Panc1 (cell line): Measurements from ENCODE around the gene TMED6. TPM values are rescaled to one million over a fixed set of nuclear protein-coding genes. Genes with fewer than 3 reads are reported as not detected.

Experiments
- ATAC-seq: fragments of 200-7000 bp; cut with Tn5 transposase; 2 replicates; pipeline ENCODE4 v1.9.1; 2020; ENCODE audit warnings: mild to moderate bottlenecking, moderate library complexity
- BruUV-seq: library from RNA; stranded (reverse); fragments of 400-500 nt; replicated peaks from 2 replicates; lab custom pipeline; 2021; lab: Mats Ljungman, UMichigan
- CTCF ChIA-PET: fragments of 300-600 bp; sonication (Branson Sonifier 250); formaldehyde crosslinking; loops from one replicate; lab custom pipeline; 2022; ENCODE audit warnings: antibody characterized with exemption; lab: Charles Lee
- POLR2A ChIA-PET: fragments of 300-600 bp; sonication (Branson Sonifier 250); formaldehyde crosslinking; loops from one replicate; lab custom pipeline; 2022; ENCODE audit warnings: antibody characterized with exemption; lab: Charles Lee
- DNase-seq: peaks from one replicate; pipeline ENCODE4 v3.0.0-alpha.2; 2010; ENCODE audit warnings: low read depth, low spot score
- H3K27ac ChIP-seq: 2 replicates; pipeline ENCODE4 v1.5.1; 2011; ENCODE audit warnings: mild to moderate bottlenecking, low read length, inconsistent platforms
- H3K27me3 ChIP-seq: fragments of 200-500 bp; sonication (Bioruptor generic); 2 replicates; pipeline ENCODE4 v1.6.0; 2014; ENCODE audit warnings: low read length, inconsistent platforms; ENCODE audit not compliant: control insufficient read depth, insufficient read depth
- H3K36me3 ChIP-seq: fragments of 200-500 bp; sonication (Bioruptor generic); 2 replicates; pipeline ENCODE4 v1.5.1; 2014; ENCODE audit warnings: inconsistent platforms, mild to moderate bottlenecking, low read length, moderate library complexity; ENCODE audit not compliant: control insufficient read depth, insufficient read depth
- H3K4me1 ChIP-seq: 2 replicates; pipeline ENCODE4 v1.5.1; 2011; ENCODE audit warnings: inconsistent platforms, mild to moderate bottlenecking, low read length, moderate library complexity; ENCODE audit not compliant: control insufficient read depth, insufficient read depth
- H3K4me3 ChIP-seq, 2 experiments: 2 replicates each; pipeline ENCODE4 v1.5.1; 2011 to 2012; ENCODE audit warnings: low read depth in 2 of 2, low read length in 2 of 2, mild to moderate bottlenecking in 2 of 2, inconsistent platforms in 1 of 2, moderate library complexity in 1 of 2
- H3K9me3 ChIP-seq: fragments of 200-500 bp; sonication (Bioruptor generic); 2 replicates; pipeline ENCODE4 v1.5.1; 2014; ENCODE audit warnings: low read depth, mild to moderate bottlenecking, inconsistent platforms, low read length, moderate library complexity; ENCODE audit not compliant: control insufficient read depth, insufficient read depth
- POLR2AphosphoS5 ChIP-seq: IDR thresholded peaks from 2 replicates; pipeline ENCODE4 v1.6.1; 2012; ENCODE audit warnings: mild to moderate bottlenecking, low read depth, low read length, moderate library complexity
- SIN3A ChIP-seq: IDR thresholded peaks from 2 replicates; pipeline ENCODE4 v1.6.1; 2012; ENCODE audit warnings: low read depth, mild to moderate bottlenecking, low read length, moderate library complexity, borderline replicate concordance; ENCODE audit not compliant: insufficient read depth
- TCF7L2 ChIP-seq: IDR thresholded peaks from 2 replicates; pipeline ENCODE4 v1.6.1; 2011; ENCODE audit warnings: mild to moderate bottlenecking, low read depth, low read length, inconsistent platforms
- in situ Hi-C: cut with HindIII; loops from 2 replicates; pipeline ENCODE4 v1.10.0; 2016; ENCODE audit warnings: low sequenced_read_pairs, low pct_unique_long_range_greater_than_20kb
- intact Hi-C: fragments of 100-400 bp; cut with micrococcal nuclease; formaldehyde crosslinking; loops from one replicate; pipeline ENCODE4 v1.10.0; 2022; ENCODE audit not compliant: unreplicated experiment
- total RNA-seq: library from RNA; stranded (reverse); gene quantifications from one replicate; pipeline ENCODE4 v1.2.1, GENCODE V29; 2021; ENCODE audit not compliant: unreplicated experiment
- TF ChIP-seq, protein P1 (sequence below), 2 experiments: IDR thresholded peaks; 2 replicates each; pipeline ENCODE4 v1.6.1; 2011 to 2012; ENCODE audit warnings: low read depth in 2 of 2, control low read depth in 1 of 2, low read length in 1 of 2, mild to moderate bottlenecking in 1 of 2, moderate library complexity in 1 of 2; ENCODE audit not compliant: insufficient read depth in 1 of 2
- TF ChIP-seq, protein P2 (sequence below): fragments of 450-650 bp; IDR thresholded peaks from 2 replicates; pipeline ENCODE4 v1.5.1; 2017; ENCODE audit warnings: mild to moderate bottlenecking

TMED6 gene
- total RNA-seq, 1 experiment from 2014 or later: 0.36 TPM

DNA sequence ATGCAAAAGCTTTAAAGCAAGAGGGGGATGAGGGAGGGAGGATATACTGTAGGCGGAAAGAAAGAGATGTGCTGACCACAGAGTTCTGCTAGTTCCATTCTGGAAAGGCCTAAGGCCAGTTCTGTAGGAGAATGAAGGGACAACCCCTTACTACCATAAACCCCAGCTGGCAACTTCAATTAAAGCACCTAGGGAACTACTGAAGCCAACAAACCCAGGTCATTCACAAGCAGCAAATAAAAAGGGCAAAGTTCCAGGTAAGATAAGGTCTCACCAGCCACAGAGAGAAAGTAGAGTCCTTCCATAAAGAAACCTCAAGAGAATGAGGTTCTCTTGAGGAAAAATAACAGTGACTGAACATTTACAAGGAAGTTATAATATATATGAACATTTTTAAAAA is 21.4 kb upstream of the TMED6 start:
- Histone ChIP-seq H3K36me3 (peaks cover 13% of the 10 kb centered on the region), H3K4me1 (no peaks in the 10 kb centered on the region), H3K4me3 (no peak overlapping the region), H3K9me3 (no peaks in the 10 kb centered on the region), H3K27me3 (no peaks in the 10 kb centered on the region), H3K27ac (no peak overlapping the region)
- TF ChIP-seq, protein P1, sequence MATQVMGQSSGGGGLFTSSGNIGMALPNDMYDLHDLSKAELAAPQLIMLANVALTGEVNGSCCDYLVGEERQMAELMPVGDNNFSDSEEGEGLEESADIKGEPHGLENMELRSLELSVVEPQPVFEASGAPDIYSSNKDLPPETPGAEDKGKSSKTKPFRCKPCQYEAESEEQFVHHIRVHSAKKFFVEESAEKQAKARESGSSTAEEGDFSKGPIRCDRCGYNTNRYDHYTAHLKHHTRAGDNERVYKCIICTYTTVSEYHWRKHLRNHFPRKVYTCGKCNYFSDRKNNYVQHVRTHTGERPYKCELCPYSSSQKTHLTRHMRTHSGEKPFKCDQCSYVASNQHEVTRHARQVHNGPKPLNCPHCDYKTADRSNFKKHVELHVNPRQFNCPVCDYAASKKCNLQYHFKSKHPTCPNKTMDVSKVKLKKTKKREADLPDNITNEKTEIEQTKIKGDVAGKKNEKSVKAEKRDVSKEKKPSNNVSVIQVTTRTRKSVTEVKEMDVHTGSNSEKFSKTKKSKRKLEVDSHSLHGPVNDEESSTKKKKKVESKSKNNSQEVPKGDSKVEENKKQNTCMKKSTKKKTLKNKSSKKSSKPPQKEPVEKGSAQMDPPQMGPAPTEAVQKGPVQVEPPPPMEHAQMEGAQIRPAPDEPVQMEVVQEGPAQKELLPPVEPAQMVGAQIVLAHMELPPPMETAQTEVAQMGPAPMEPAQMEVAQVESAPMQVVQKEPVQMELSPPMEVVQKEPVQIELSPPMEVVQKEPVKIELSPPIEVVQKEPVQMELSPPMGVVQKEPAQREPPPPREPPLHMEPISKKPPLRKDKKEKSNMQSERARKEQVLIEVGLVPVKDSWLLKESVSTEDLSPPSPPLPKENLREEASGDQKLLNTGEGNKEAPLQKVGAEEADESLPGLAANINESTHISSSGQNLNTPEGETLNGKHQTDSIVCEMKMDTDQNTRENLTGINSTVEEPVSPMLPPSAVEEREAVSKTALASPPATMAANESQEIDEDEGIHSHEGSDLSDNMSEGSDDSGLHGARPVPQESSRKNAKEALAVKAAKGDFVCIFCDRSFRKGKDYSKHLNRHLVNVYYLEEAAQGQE (IDR thresholded peaks at IDR 0.05; ENCODE audit: insufficient read depth in 1 of 2, low read depth in 2 of 2, low read length in 1 of 2): no peak
- TF ChIP-seq SIN3A: no peak
- TF ChIP-seq TCF7L2: no peak
- no peak for TF ChIP-seq POLR2AphosphoS5
- TF ChIP-seq, protein P2, sequence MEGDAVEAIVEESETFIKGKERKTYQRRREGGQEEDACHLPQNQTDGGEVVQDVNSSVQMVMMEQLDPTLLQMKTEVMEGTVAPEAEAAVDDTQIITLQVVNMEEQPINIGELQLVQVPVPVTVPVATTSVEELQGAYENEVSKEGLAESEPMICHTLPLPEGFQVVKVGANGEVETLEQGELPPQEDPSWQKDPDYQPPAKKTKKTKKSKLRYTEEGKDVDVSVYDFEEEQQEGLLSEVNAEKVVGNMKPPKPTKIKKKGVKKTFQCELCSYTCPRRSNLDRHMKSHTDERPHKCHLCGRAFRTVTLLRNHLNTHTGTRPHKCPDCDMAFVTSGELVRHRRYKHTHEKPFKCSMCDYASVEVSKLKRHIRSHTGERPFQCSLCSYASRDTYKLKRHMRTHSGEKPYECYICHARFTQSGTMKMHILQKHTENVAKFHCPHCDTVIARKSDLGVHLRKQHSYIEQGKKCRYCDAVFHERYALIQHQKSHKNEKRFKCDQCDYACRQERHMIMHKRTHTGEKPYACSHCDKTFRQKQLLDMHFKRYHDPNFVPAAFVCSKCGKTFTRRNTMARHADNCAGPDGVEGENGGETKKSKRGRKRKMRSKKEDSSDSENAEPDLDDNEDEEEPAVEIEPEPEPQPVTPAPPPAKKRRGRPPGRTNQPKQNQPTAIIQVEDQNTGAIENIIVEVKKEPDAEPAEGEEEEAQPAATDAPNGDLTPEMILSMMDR: no peak
- BruUV-seq: no TSS peak
- DNase-seq (no peak), ATAC-seq (no peak)
- ChIA-PET CTCF (no interaction called here), POLR2A (no interaction called here)
- intact Hi-C loops (no loop called here), in situ Hi-C loops (no loop called here)

DNA sequence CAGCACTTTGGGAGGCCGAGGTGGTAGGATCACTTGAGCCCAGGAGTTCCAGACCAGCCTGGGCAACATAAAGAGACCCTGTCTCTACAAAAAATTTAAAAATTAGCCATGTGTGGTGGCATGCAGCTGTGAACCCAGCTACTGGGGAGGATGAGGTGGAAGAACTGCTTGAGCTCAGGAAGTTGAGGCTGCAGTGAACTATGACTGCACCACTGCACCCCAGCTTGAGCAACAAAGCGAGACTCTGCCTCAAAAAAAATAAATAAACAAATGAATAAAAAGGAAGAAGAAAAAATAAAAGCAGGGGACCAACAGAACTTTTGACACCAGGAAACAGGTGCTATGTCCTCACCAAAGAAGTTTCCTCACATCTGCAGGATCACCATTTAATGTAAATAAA is 20.0 kb upstream of the TMED6 start:
- BruUV-seq: no TSS peak
- ChIA-PET POLR2A (no interaction called here), CTCF (no interaction called here)
- ATAC-seq (no peak), DNase-seq (no peak)
- H3K27ac ChIP-seq: no peak overlapping the region
- H3K4me3 ChIP-seq: no peak overlapping the region
- no peaks in the 10 kb centered on the region for H3K27me3 ChIP-seq
- TF ChIP-seq POLR2AphosphoS5: no peak
- TF ChIP-seq TCF7L2: no peak
- TF ChIP-seq, protein P1 (IDR thresholded peaks at IDR 0.05; ENCODE audit: insufficient read depth in 1 of 2, low read depth in 2 of 2, low read length in 1 of 2): no peak
- TF ChIP-seq SIN3A: no peak
- TF ChIP-seq, protein P2: no peak
- intact Hi-C loops (no loop called here), in situ Hi-C loops (no loop called here)
- H3K36me3 ChIP-seq: peaks cover 9% of the 10 kb centered on the region
- no peaks in the 10 kb centered on the region for H3K4me1 ChIP-seq
- H3K9me3 ChIP-seq: no peaks in the 10 kb centered on the region
